Esophagus muscularis mucosa (tissue), 4 donors: ENCODE data around the gene EVC. TPM values are rescaled to one million over a fixed set of nuclear protein-coding genes. Genes with fewer than 3 reads are reported as not detected.
A peak's percentile ranks its signal among the peaks of the same experiment; 100 is the strongest.

Experiments used
- DNase-seq: peaks from one replicate; pipeline ENCODE4 v3.0.0-alpha.2; 2017; ENCODE audit errors: extremely low spot score
- H3K27ac ChIP-seq, 4 donors: fragments of 200-600 bp; sonication (generic); replicated peaks in 1 of 4; 1 replicate in 3 of 4; 2 replicates in 1 of 4; pipeline ENCODE4 v1.5.1; 2016 to 2019; ENCODE audit warnings: mild to moderate bottlenecking in 1 of 4
- H3K27me3 ChIP-seq, 4 donors: fragments of 200-600 bp; sonication (generic); one replicate each; pipeline versions ENCODE4 v1.5.1 to v1.6.0; 2016 to 2019
- H3K36me3 ChIP-seq, 4 donors: fragments of 200-600 bp; sonication (generic); one replicate each; pipeline ENCODE4 v1.5.1; 2016 to 2019
- H3K4me1 ChIP-seq, 4 donors: fragments of 200-600 bp; sonication (generic); one replicate each; pipeline ENCODE4 v1.5.1; 2016 to 2019
- H3K4me3 ChIP-seq, 4 donors: fragments of 200-600 bp; sonication (generic); 1 replicate in 2 of 4; 2 replicates in 2 of 4; pipeline ENCODE4 v1.5.1; 2016 to 2019; ENCODE audit warnings: mild to moderate bottlenecking in 4 of 4, moderate library complexity in 1 of 4
- H3K9me3 ChIP-seq, 4 donors: fragments of 200-600 bp; sonication (generic); 1 replicate in 3 of 4; 2 replicates in 1 of 4; pipeline ENCODE4 v1.5.1; 2016 to 2019
- CTCF ChIP-seq, 3 experiments: fragments of 200-600 bp in 2 of 3; fragments of 450-650 bp in 1 of 3; sonication (generic) in 2 of 3; IDR thresholded peaks; one replicate each; pipeline ENCODE4 v1.5.1; 2017 to 2019; ENCODE audit warnings: antibody characterized with exemption in 3 of 3, mild to moderate bottlenecking in 2 of 3, moderate library complexity in 1 of 3
- EP300 ChIP-seq: sonication (generic); formaldehyde crosslinking; IDR thresholded peaks from one replicate; pipeline ENCODE4 v1.6.1; 2017; ENCODE audit warnings: antibody characterized with exemption
- POLR2A ChIP-seq: fragments of 450-650 bp; IDR thresholded peaks from one replicate; pipeline ENCODE4 v1.6.1; 2017; ENCODE audit warnings: antibody characterized with exemption, moderate library complexity, mild to moderate bottlenecking, low read depth
- POLR2AphosphoS5 ChIP-seq, 2 donors: sonication (generic); formaldehyde crosslinking; IDR thresholded peaks; one replicate each; pipeline ENCODE4 v1.6.1; 2017; ENCODE audit warnings: antibody characterized with exemption in 2 of 2
- WGBS: methylation state at CpG from one replicate; pipeline ENCODE4 v1.1.5; 2018; 5-methylcytosine and 5-hydroxymethylcytosine counted together
- intact Hi-C: fragments of 100-400 bp; cut with DNase I; formaldehyde crosslinking; loops from one replicate; pipeline ENCODE4 v1.15.1; 2023
- total RNA-seq, 4 donors: library from RNA; depleted of rRNA; stranded (reverse); fragments of >200 nt; gene quantifications; one replicate each; pipeline versions ENCODE4 v1.1.0 to v1.2.1, GENCODE V29; 2016

The EVC gene
- total RNA-seq, 4 donors from 2014 or later, result 25.7 to 59.6 (median 44.2) TPM

- DNase-seq, result no peak
- intact Hi-C loops, result no loop called here
- Histone ChIP-seq H3K4me1 (peaks cover 5 to 14% (median 10%) of the 10 kb centered on the region in 4 donors), H3K27ac (no peak overlapping the region), H3K4me3 (no peak overlapping the region), H3K9me3 (no peaks in the 10 kb centered on the region), H3K27me3 (no peaks in the 10 kb centered on the region), H3K36me3 (peaks cover 8 to 61% (median 20%) of the 10 kb centered on the region in 4 donors)
- 97% methylated on average over 2 of the region's 2 CpGs for WGBS
- TF ChIP-seq EP300 (no peak), CTCF (IDR thresholded peaks at IDR 0.05) (no peak), POLR2AphosphoS5 (IDR thresholded peaks at IDR 0.05) (no peak), POLR2A (no peak)
These were observed 32.0 kb downstream of the EVC start for GRCh38 chr4:5742968-5743367.

- 99% methylated on average over 5 of the region's 5 CpGs for WGBS
- H3K4me1 ChIP-seq, result peaks cover 5 to 18% (median 10%) of the 10 kb centered on the region in 4 donors
- no peak overlapping the region for H3K27ac ChIP-seq
- peaks cover 17 to 92% (median 33%) of the 10 kb centered on the region in 4 donors for H3K36me3 ChIP-seq
- DNase-seq, result no peak
- no peak overlapping the region for H3K4me3 ChIP-seq
- no peaks in the 10 kb centered on the region for H3K9me3 ChIP-seq
- TF ChIP-seq POLR2AphosphoS5 (IDR thresholded peaks at IDR 0.05) (no peak), POLR2A (no peak), CTCF (IDR thresholded peaks at IDR 0.05) (no peak), EP300 (no peak)
- intact Hi-C loops, result no loop called here
- H3K27me3 ChIP-seq, result no peaks in the 10 kb centered on the region
These were observed 35.2 kb downstream of the EVC start for GRCh38 chr4:5746250-5746649.

- TF ChIP-seq EP300 (no peak), CTCF (IDR thresholded peaks at IDR 0.05) (no peak), POLR2AphosphoS5 (IDR thresholded peaks at IDR 0.05) (no peak), POLR2A (no peak)
- Histone ChIP-seq H3K9me3 (no peaks in the 10 kb centered on the region), H3K4me1 (peaks cover 5 to 18% (median 10%) of the 10 kb centered on the region in 4 donors), H3K27ac (peak overlapping the region in 1 of 4 donors; percentile 20), H3K27me3 (no peaks in the 10 kb centered on the region), H3K4me3 (no peak overlapping the region), H3K36me3 (peaks cover 16 to 91% (median 31%) of the 10 kb centered on the region in 4 donors)
- intact Hi-C loops, result no loop called here
- WGBS, result 70% methylated on average over 11 of the region's 12 CpGs
- DNase-seq, result no peak
These were observed 36.1 kb downstream of the EVC start for GRCh38 chr4:5746829-5747737.

GRCh38 chr4:5747738-5748375 lies 36.9 kb downstream of the EVC start:
- peaks cover 5 to 18% (median 10%) of the 10 kb centered on the region in 4 donors for H3K4me1 ChIP-seq
- TF ChIP-seq EP300 (no peak), POLR2AphosphoS5 (IDR thresholded peaks at IDR 0.05) (peak in 1 of 2 donors; percentile 16), POLR2A (no peak), CTCF (IDR thresholded peaks at IDR 0.05) (no peak)
- no peaks in the 10 kb centered on the region for H3K27me3 ChIP-seq
- 33% methylated on average over 11 of the region's 11 CpGs for WGBS
- intact Hi-C loops, result no loop called here
- no peaks in the 10 kb centered on the region for H3K9me3 ChIP-seq
- no peak overlapping the region for H3K4me3 ChIP-seq
- DNase-seq, result no peak
- peak overlapping the region in 1 of 4 donors; percentile 20 for H3K27ac ChIP-seq
- peaks cover 12 to 87% (median 29%) of the 10 kb centered on the region in 4 donors for H3K36me3 ChIP-seq
